Measurements from ENCODE around the gene USP14.

The USP14 gene

DNA sequence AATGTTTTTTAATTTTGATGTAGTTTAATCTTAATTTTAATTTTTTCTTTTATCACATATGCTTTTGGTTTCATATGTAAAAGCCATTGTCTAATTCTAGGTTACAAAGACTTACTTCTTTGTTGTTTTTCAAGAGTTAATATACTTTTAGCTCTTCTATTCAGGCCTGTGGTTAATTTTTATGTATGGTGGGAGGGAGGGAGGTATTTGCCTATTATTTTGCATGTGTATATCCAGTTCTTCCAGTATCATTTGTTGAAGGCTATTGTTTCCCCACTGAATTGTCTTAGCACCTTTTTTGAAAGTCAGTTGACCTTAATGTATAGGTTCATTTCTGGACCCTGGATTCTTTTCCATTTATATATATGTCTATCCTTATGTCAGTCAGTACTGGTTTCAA lies 23.4 kb downstream of the USP14 start:
- Histone ChIP-seq H3K79me2 (ENCODE audit: insufficient read depth, low read length) (peaks cover 22% of the 10 kb centered on the region), H3K9me3 (ENCODE audit: insufficient read depth, low read depth, low read length) (no peaks in the 10 kb centered on the region), H3K9ac (ENCODE audit: low read depth, low read length, poor library complexity, severe bottlenecking) (no peak overlapping the region), H3F3A (ENCODE audit: low read depth) (no peaks in the 10 kb centered on the region), H2AFZ (ENCODE audit: low read length) (no peak overlapping the region), H3K4me2 (ENCODE audit: low read depth, low read length, poor library complexity, severe bottlenecking) (no peak overlapping the region), H3K9me2 (replicated peaks; ENCODE audit: low read depth, low read length) (no peaks in the 10 kb centered on the region), H3K4me1 (ENCODE audit: insufficient read depth, low read length, poor library complexity, severe bottlenecking) (peaks cover 11% of the 10 kb centered on the region), H3K27me3 (ENCODE audit: insufficient read depth, low read length, poor library complexity, severe bottlenecking) (no peaks in the 10 kb centered on the region), H4K20me1 (ENCODE audit: insufficient read depth, low read length, poor library complexity, severe bottlenecking) (peaks cover 5% of the 10 kb centered on the region), H3K4me3 (ENCODE audit: low read length, poor library complexity, severe bottlenecking) (no peak overlapping the region), H3K36me3 (ENCODE audit: insufficient read depth, low read length) (peaks cover 36% of the 10 kb centered on the region)
- TF ChIP-seq EZH2phosphoT487 (IDR thresholded peaks at IDR 0.05; ENCODE audit: borderline replicate concordance) = no peak
- TF ChIP-seq, protein P1, sequence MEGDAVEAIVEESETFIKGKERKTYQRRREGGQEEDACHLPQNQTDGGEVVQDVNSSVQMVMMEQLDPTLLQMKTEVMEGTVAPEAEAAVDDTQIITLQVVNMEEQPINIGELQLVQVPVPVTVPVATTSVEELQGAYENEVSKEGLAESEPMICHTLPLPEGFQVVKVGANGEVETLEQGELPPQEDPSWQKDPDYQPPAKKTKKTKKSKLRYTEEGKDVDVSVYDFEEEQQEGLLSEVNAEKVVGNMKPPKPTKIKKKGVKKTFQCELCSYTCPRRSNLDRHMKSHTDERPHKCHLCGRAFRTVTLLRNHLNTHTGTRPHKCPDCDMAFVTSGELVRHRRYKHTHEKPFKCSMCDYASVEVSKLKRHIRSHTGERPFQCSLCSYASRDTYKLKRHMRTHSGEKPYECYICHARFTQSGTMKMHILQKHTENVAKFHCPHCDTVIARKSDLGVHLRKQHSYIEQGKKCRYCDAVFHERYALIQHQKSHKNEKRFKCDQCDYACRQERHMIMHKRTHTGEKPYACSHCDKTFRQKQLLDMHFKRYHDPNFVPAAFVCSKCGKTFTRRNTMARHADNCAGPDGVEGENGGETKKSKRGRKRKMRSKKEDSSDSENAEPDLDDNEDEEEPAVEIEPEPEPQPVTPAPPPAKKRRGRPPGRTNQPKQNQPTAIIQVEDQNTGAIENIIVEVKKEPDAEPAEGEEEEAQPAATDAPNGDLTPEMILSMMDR (conservative IDR thresholded peaks at IDR 0.05; ENCODE audit: low read length) = no peak

DNA sequence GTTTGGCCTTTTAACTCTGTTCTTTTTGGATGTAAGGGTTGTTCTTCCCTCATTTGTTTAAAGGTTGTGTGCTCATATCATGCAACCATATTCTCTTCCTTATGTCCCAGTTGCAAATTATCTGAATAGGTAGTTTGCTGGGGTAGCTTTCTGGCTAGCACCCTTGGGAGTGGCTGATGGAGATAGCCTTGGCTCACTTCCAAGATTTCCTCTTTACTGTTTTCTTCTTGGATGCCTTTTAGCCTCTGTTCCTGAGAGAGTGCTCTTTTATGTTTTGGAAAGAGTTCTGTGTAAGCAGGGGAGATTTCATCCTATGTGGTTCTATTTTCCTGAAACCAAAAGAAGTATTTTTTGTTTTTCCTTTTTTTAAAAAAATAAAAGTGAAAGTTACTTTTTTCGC lies 25.4 kb downstream of the USP14 start:
- Histone ChIP-seq H3K4me1 (ENCODE audit: insufficient read depth, low read length, poor library complexity, severe bottlenecking) (peaks cover 9% of the 10 kb centered on the region), H4K20me1 (ENCODE audit: insufficient read depth, low read length, poor library complexity, severe bottlenecking) (peaks cover 8% of the 10 kb centered on the region), H3K4me3 (ENCODE audit: low read length, poor library complexity, severe bottlenecking) (no peak overlapping the region), H2AFZ (ENCODE audit: low read length) (no peak overlapping the region), H3K4me2 (ENCODE audit: low read depth, low read length, poor library complexity, severe bottlenecking) (no peak overlapping the region), H3K79me2 (ENCODE audit: insufficient read depth, low read length) (peaks cover 25% of the 10 kb centered on the region), H3F3A (ENCODE audit: low read depth) (no peaks in the 10 kb centered on the region), H3K9me2 (replicated peaks; ENCODE audit: low read depth, low read length) (no peaks in the 10 kb centered on the region), H3K36me3 (ENCODE audit: insufficient read depth, low read length) (peaks cover 36% of the 10 kb centered on the region), H3K27me3 (ENCODE audit: insufficient read depth, low read length, poor library complexity, severe bottlenecking) (no peaks in the 10 kb centered on the region), H3K9me3 (ENCODE audit: insufficient read depth, low read depth, low read length) (no peaks in the 10 kb centered on the region), H3K9ac (ENCODE audit: low read depth, low read length, poor library complexity, severe bottlenecking) (no peak overlapping the region)
- TF ChIP-seq, protein P1 (conservative IDR thresholded peaks at IDR 0.05; ENCODE audit: low read length) = no peak
- TF ChIP-seq EZH2phosphoT487 (IDR thresholded peaks at IDR 0.05; ENCODE audit: borderline replicate concordance) = no peak

DNA sequence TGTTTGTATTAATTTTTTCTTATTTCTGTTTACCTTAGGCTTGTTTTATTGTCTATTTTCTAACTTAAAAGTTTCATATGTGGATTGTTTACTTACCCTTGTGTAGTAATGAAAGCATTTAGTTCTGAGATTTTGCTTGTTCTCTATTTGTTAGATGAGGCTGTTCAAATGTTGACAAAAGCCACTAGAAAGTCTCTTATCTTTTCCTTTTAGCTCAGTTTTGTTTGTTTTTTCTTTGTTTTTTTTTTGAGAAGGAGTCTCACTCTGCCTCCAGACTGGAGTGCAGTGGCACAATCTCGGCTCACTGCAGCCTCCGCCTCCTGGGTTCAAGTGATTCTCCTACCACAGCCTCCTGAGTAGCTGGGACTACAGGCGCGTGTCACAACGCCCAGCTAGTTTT lies 30.9 kb downstream of the USP14 start:
- no peaks in the 10 kb centered on the region for H3K4me1 ChIP-seq (ENCODE audit: insufficient read depth, low read length, poor library complexity, severe bottlenecking)
- no peak overlapping the region for H3K4me2 ChIP-seq (ENCODE audit: low read depth, low read length, poor library complexity, severe bottlenecking)
- H3K36me3 ChIP-seq (ENCODE audit: insufficient read depth, low read length) = peaks cover 10% of the 10 kb centered on the region; the same call in 1 of the 2 replicates
- H3K4me3 ChIP-seq (ENCODE audit: low read length, poor library complexity, severe bottlenecking) = no peak overlapping the region
- H3K9me3 ChIP-seq (ENCODE audit: insufficient read depth, low read depth, low read length) = no peaks in the 10 kb centered on the region
- TF ChIP-seq EZH2phosphoT487 (IDR thresholded peaks at IDR 0.05; ENCODE audit: borderline replicate concordance) = no peak
- TF ChIP-seq, protein P1 (conservative IDR thresholded peaks at IDR 0.05; ENCODE audit: low read length) = no peak
- no peak overlapping the region for H2AFZ ChIP-seq (ENCODE audit: low read length)
- H3K27me3 ChIP-seq (ENCODE audit: insufficient read depth, low read length, poor library complexity, severe bottlenecking) = no peaks in the 10 kb centered on the region
- no peaks in the 10 kb centered on the region for H3K9me2 ChIP-seq (replicated peaks; ENCODE audit: low read depth, low read length)
- H3K9ac ChIP-seq (ENCODE audit: low read depth, low read length, poor library complexity, severe bottlenecking) = no peak overlapping the region
- peaks cover 64% of the 10 kb centered on the region for H3K79me2 ChIP-seq (ENCODE audit: insufficient read depth, low read length)
- H4K20me1 ChIP-seq (ENCODE audit: insufficient read depth, low read length, poor library complexity, severe bottlenecking) = peaks cover 18% of the 10 kb centered on the region
- no peaks in the 10 kb centered on the region for H3F3A ChIP-seq (ENCODE audit: low read depth)
